HUDEP-2 (cell line): ENCODE results near the gene PTK7.
A peak's percentile ranks its signal among the peaks of the same experiment; 100 is the strongest.

ENCODE experiments used
- DNase-seq, 76 experiments: peaks; one replicate each; lab custom pipeline; 2025; ENCODE audit not compliant: unreplicated experiment in 76 of 76; lab: John Stamatoyannopoulos, UW

Gene PTK7

GRCh38 chr6:43141644-43142043 lies 65.5 kb downstream of the PTK7 start:
- DNase-seq, result no peak

GRCh38 chr6:43142101-43142500 lies 66.0 kb downstream of the PTK7 start:
- DNase-seq, result no peak

GRCh38 chr6:43143235-43144128 lies 67.4 kb downstream of the PTK7 start:
- peak in 72 of 76 experiments; percentile 22 to 88 (median 67) for DNase-seq

GRCh38 chr6:43144879-43145278 lies 68.8 kb downstream of the PTK7 start:
- DNase-seq, result no peak

- no peak for DNase-seq
Observed at GRCh38 chr6:43146261-43146660, 70.1 kb downstream of the PTK7 start.

GRCh38 chr6:43146709-43147688 lies 70.9 kb downstream of the PTK7 start:
- no peak for DNase-seq

- no peak for DNase-seq
Observed at GRCh38 chr6:43147691-43148477, 71.8 kb downstream of the PTK7 start.

GRCh38 chr6:43149265-43149664 lies 73.2 kb downstream of the PTK7 start:
- no peak for DNase-seq

- no peak for DNase-seq
Observed at GRCh38 chr6:43150051-43150751, 74.1 kb downstream of the PTK7 start.

GRCh38 chr6:43159599-43159998 lies 83.5 kb downstream of the PTK7 start:
- no peak for DNase-seq

- DNase-seq, result no peak
Observed at GRCh38 chr6:43163899-43164298, 87.8 kb downstream of the PTK7 start.

GRCh38 chr6:43170417-43170930 lies 94.4 kb downstream of the PTK7 start:
- peak in 3 of 76 experiments; percentile 56 to 75 (median 72) for DNase-seq

GRCh38 chr6:43170931-43171706 lies 95.0 kb downstream of the PTK7 start, which contains the start of gene SRF:
Gene SRF (plus strand): TSS chr6:43171269. CDS start chr6:43171657, 388 bp downstream.
- DNase-seq, result peak; percentile 90 to 100 (median 99)

GRCh38 chr6:43171707-43172103 lies 95.6 kb downstream of the PTK7 start:
- DNase-seq, result peak in 2 of 76 experiments; percentile 16 to 43

GRCh38 chr6:43172104-43173007 lies 96.2 kb downstream of the PTK7 start:
- DNase-seq, result peak in 21 of 76 experiments; percentile 21 to 78 (median 34)

GRCh38 chr6:43173591-43174262 lies 97.6 kb downstream of the PTK7 start:
- no peak for DNase-seq
